Aorta (tissue), 5 donors: ENCODE results near the gene SAPCD1. TPM values are rescaled to one million over a fixed set of nuclear protein-coding genes. Genes with fewer than 3 reads are reported as not detected.
A peak's percentile ranks its signal among the peaks of the same experiment; 100 is the strongest.

Source experiments
- ATAC-seq: fragments of 200-7000 bp; cut with Tn5 transposase; one replicate; pipeline ENCODE4 v1.9.1; 2022; ENCODE audit warnings: moderate library complexity; ENCODE audit not compliant: low FRiP score
- DNase-seq, 2 donors: peaks; one replicate each; pipeline ENCODE4 v3.0.0-alpha.2; 2020
- H3K27ac ChIP-seq, 2 donors: one replicate each; pipeline ENCODE4 v1.5.1; 2013; ENCODE audit warnings: low read length in 2 of 2, mild to moderate bottlenecking in 2 of 2, moderate library complexity in 2 of 2, control low read depth in 1 of 2, inconsistent platforms in 1 of 2, low read depth in 1 of 2
- H3K27me3 ChIP-seq, 2 donors: one replicate each; pipeline ENCODE4 v1.6.1; 2013; ENCODE audit warnings: control low read depth in 1 of 2, low read length in 1 of 2, mild to moderate bottlenecking in 1 of 2, moderate library complexity in 1 of 2; ENCODE audit not compliant: insufficient read depth in 2 of 2, control insufficient read depth in 1 of 2
- H3K36me3 ChIP-seq, 2 donors: one replicate each; pipeline ENCODE4 v1.6.1; 2013; ENCODE audit warnings: control low read depth in 1 of 2, low read length in 1 of 2, mild to moderate bottlenecking in 1 of 2; ENCODE audit not compliant: insufficient read depth in 2 of 2, control insufficient read depth in 1 of 2
- H3K4me1 ChIP-seq, 2 donors: one replicate each; pipeline ENCODE4 v1.6.1; 2013; ENCODE audit warnings: low read length in 2 of 2, control low read depth in 1 of 2, mild to moderate bottlenecking in 1 of 2, moderate library complexity in 1 of 2; ENCODE audit not compliant: insufficient read depth in 2 of 2, control insufficient read depth in 1 of 2
- H3K4me3 ChIP-seq, 2 donors: one replicate each; pipeline ENCODE4 v1.5.1; 2013; ENCODE audit warnings: low read length in 2 of 2, control low read depth in 1 of 2, mild to moderate bottlenecking in 1 of 2
- H3K9me3 ChIP-seq: one replicate; pipeline ENCODE4 v1.6.1; 2013; ENCODE audit warnings: mild to moderate bottlenecking, low read length; ENCODE audit not compliant: control insufficient read depth
- WGBS, 2 donors: extraction: QIAGEN DNeasy Blood & Tissue Kit; methylation state at CpG; one replicate each; pipeline ENCODE4 v1.1.7; 2013; 5-methylcytosine and 5-hydroxymethylcytosine counted together
- intact Hi-C, 2 donors: fragments of 100-400 bp; cut with DNase I; formaldehyde crosslinking; loops; one replicate each; pipeline versions ENCODE4 v1.14.2 to v1.15.0; 2022
- polyA plus RNA-seq, 2 donors: library from polyadenylated mRNA; stranded (reverse); fragments of 200-250 nt; gene quantifications; one replicate each; pipeline ENCODE4 v1.2.3, GENCODE V29; 2013
- total RNA-seq, 2 donors: library from RNA; stranded (reverse); fragmentation: NEBNext Ultra II Directional; extraction: Animal tissue kit (Norgen Biotek cat#: 25700); gene quantifications; one replicate each; pipeline ENCODE4 v1.2.1, GENCODE V29; 2021
- donor health status: healthy with polysubstance abuse.
- donor health status: Bipolar disorder and iron deficiency.
- donor health status: DM: no; HTN: no; CAD: no.
- donor health status: DM: no; HTN: no; CAD: no.
- donor health status: DM: yes; HTN: yes; CAD: no.

Gene SAPCD1
- total and polyA plus RNA-seq, 4 donors: 0.68 to 3.2 (median 2.9) TPM; not detected in 1

- Histone ChIP-seq H3K27ac (no peak overlapping the region), H3K36me3 (no peaks in the 10 kb centered on the region), H3K9me3 (no peaks in the 10 kb centered on the region), H3K27me3 (no peaks in the 10 kb centered on the region), H3K4me3 (no peak overlapping the region), H3K4me1 (no peaks in the 10 kb centered on the region)
- 89 to 92% methylated on average over 18 of the region's 18 CpGs for WGBS, 2 donors
- DNase-seq: no peak
- intact Hi-C loops: no loop called here
- ATAC-seq: no peak
Measured at GRCh38 chr6:31768363-31769257, 6.2 kb downstream of the SAPCD1 start.

GRCh38 chr6:31769684-31770371, 7.4 kb downstream of the SAPCD1 start:
- Histone ChIP-seq H3K27me3 (no peaks in the 10 kb centered on the region), H3K4me3 (no peak overlapping the region), H3K9me3 (no peaks in the 10 kb centered on the region), H3K36me3 (no peaks in the 10 kb centered on the region), H3K4me1 (no peaks in the 10 kb centered on the region), H3K27ac (no peak overlapping the region)
- WGBS, 2 donors: 62 to 71% methylated on average over 12 of the region's 12 CpGs
- ATAC-seq (no peak), DNase-seq (peak; percentile 79 to 85)
- intact Hi-C loops: loop anchor here in 1 of 2 donors (5.0 kb wide), 1 partner anchor 88 kb away; the partner anchor contains the start of gene LY6G5C

GRCh38 chr6:31770860-31771259, 8.4 kb downstream of the SAPCD1 start:
- no peak overlapping the region for H3K4me3 ChIP-seq
- DNase-seq (no peak), ATAC-seq (no peak)
- no peaks in the 10 kb centered on the region for H3K4me1 ChIP-seq
- H3K27me3 ChIP-seq: no peaks in the 10 kb centered on the region
- H3K36me3 ChIP-seq: no peaks in the 10 kb centered on the region
- 84 to 94% methylated on average over 2 of the region's 2 CpGs for WGBS, 2 donors
- no peak overlapping the region for H3K27ac ChIP-seq
- H3K9me3 ChIP-seq: no peaks in the 10 kb centered on the region
- intact Hi-C loops: loop anchor here in 1 of 2 donors (5.0 kb wide), 1 partner anchor 89 kb away; the partner anchor contains the start of gene LY6G5C

- intact Hi-C loops: loop anchor here in 1 of 2 donors (5.0 kb wide), 1 partner anchor 90 kb away; the partner anchor contains the start of gene LY6G5C
- 40 to 52% methylated on average over 4 of the region's 4 CpGs for WGBS, 2 donors
Measured at GRCh38 chr6:31771992-31772358, 9.5 kb downstream of the SAPCD1 start.

GRCh38 chr6:31775184-31775583, 12.7 kb downstream of the SAPCD1 start:
- Histone ChIP-seq H3K27me3 (no peaks in the 10 kb centered on the region), H3K27ac (no peak overlapping the region), H3K36me3 (no peaks in the 10 kb centered on the region), H3K4me1 (no peaks in the 10 kb centered on the region), H3K4me3 (no peak overlapping the region), H3K9me3 (no peaks in the 10 kb centered on the region)
- DNase-seq (no peak), ATAC-seq (no peak)
- intact Hi-C loops: no loop called here
- WGBS, 2 donors: 88 to 90% methylated on average over 4 of the region's 4 CpGs

More at GRCh38 chr6:31771992-31772358, 9.5 kb downstream of the SAPCD1 start:
- Histone ChIP-seq H3K27me3 (no peaks in the 10 kb centered on the region), H3K4me3 (no peak overlapping the region), H3K27ac (no peak overlapping the region), H3K9me3 (no peaks in the 10 kb centered on the region), H3K36me3 (no peaks in the 10 kb centered on the region), H3K4me1 (no peaks in the 10 kb centered on the region)
- no peak for DNase-seq
- no peak for ATAC-seq

- ATAC-seq: no peak
- Histone ChIP-seq H3K4me1 (no peaks in the 10 kb centered on the region), H3K27ac (no peak overlapping the region), H3K36me3 (peaks cover 0 to 1% of the 10 kb centered on the region in 2 donors), H3K27me3 (no peaks in the 10 kb centered on the region), H3K9me3 (no peaks in the 10 kb centered on the region), H3K4me3 (no peak overlapping the region)
- intact Hi-C loops: no loop called here
- WGBS, 2 donors: 90% methylated on average over 32 of the region's 32 CpGs
- no peak for DNase-seq
Measured at GRCh38 chr6:31775633-31776484, 13.4 kb downstream of the SAPCD1 start.

GRCh38 chr6:31776485-31776988, 14.1 kb downstream of the SAPCD1 start:
- no peak for DNase-seq
- peaks cover 0 to 2% of the 10 kb centered on the region in 2 donors for H3K36me3 ChIP-seq
- H3K9me3 ChIP-seq: no peaks in the 10 kb centered on the region
- no peaks in the 10 kb centered on the region for H3K4me1 ChIP-seq
- no peak overlapping the region for H3K4me3 ChIP-seq
- H3K27me3 ChIP-seq: no peaks in the 10 kb centered on the region
- WGBS, 2 donors: 48 to 54% methylated on average over 13 to 14 of the region's 14 CpGs
- no peak overlapping the region for H3K27ac ChIP-seq
- no peak for ATAC-seq
- intact Hi-C loops: no loop called here

- H3K9me3 ChIP-seq: no peaks in the 10 kb centered on the region
- 14 to 16% methylated on average over 15 of the region's 15 CpGs for WGBS, 2 donors
- H3K4me3 ChIP-seq: no peak within 1 kb of the TSS
- ATAC-seq (peak; percentile 44), DNase-seq (peak; percentile 70 to 88)
- peaks cover 0 to 2% of the 10 kb centered on the region in 2 donors for H3K36me3 ChIP-seq
- H3K27me3 ChIP-seq: no peaks in the 10 kb centered on the region
- H3K4me1 ChIP-seq: no peaks in the 10 kb centered on the region
- H3K27ac ChIP-seq: no peak within 1 kb of the TSS
- intact Hi-C loops: no loop called here
Measured at GRCh38 chr6:31776989-31777666, 14.7 kb downstream of the SAPCD1 start, which contains the start of gene VWA7. VWA7 (minus strand) TSS chr6:31777328; CDS start chr6:31776779, 549 bp downstream.
